Measurements from ENCODE around the gene GARS1. TPM values are rescaled to one million over a fixed set of nuclear protein-coding genes. Genes with fewer than 3 reads are reported as not detected.

The GARS1 gene
- total and polyA plus RNA-seq, 8 donors: 34.0 to 191 (median 43.0) TPM

DNA sequence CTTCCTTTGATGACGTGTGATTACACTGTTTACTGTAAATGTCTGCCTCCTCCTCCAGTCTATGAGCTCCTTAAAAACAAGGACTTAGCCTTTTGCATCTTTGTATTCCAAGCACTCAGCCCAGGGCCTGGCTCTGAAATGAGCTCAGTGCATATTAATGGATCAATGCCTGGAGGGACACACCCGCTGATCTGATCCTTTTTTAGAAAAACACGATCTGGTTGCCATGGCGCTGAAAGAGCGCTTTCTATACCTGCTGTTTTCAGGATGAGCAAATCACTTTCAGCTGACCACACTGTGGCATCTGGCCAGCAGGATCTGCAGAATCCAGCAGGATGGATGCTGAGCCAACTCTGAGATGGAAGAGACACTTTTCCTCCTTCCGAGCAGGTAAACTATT lies 37.8 kb upstream of the GARS1 start:
- peak in 2 of 4 donors; percentile 72 to 80 for ATAC-seq

GRCh38 chr7:30557245-30557644 lies 37.4 kb upstream of the GARS1 start:
- ATAC-seq: no peak
- H3K27ac ChIP-seq: no peak overlapping the region

More for the DNA sequence above, 37.8 kb upstream of the GARS1 start:
- WGBS, 2 donors: 85 to 88% methylated on average over 6 of the region's 6 CpGs
- Histone ChIP-seq H3K36me3 (no peaks in the 10 kb centered on the region), H3K9me3 (no peaks in the 10 kb centered on the region), H3K27ac (no peak overlapping the region), H3K4me3 (no peak overlapping the region), H3K4me1 (no peaks in the 10 kb centered on the region), H3K27me3 (no peaks in the 10 kb centered on the region)
- peak in 2 of 6 donors; percentile 17 to 27 for DNase-seq
- TF ChIP-seq, protein P1, sequence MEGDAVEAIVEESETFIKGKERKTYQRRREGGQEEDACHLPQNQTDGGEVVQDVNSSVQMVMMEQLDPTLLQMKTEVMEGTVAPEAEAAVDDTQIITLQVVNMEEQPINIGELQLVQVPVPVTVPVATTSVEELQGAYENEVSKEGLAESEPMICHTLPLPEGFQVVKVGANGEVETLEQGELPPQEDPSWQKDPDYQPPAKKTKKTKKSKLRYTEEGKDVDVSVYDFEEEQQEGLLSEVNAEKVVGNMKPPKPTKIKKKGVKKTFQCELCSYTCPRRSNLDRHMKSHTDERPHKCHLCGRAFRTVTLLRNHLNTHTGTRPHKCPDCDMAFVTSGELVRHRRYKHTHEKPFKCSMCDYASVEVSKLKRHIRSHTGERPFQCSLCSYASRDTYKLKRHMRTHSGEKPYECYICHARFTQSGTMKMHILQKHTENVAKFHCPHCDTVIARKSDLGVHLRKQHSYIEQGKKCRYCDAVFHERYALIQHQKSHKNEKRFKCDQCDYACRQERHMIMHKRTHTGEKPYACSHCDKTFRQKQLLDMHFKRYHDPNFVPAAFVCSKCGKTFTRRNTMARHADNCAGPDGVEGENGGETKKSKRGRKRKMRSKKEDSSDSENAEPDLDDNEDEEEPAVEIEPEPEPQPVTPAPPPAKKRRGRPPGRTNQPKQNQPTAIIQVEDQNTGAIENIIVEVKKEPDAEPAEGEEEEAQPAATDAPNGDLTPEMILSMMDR (IDR thresholded peaks at IDR 0.05): no peak
- FAIRE-seq: no peak
- intact Hi-C loops (cut with DNase I): no loop called here

DNA sequence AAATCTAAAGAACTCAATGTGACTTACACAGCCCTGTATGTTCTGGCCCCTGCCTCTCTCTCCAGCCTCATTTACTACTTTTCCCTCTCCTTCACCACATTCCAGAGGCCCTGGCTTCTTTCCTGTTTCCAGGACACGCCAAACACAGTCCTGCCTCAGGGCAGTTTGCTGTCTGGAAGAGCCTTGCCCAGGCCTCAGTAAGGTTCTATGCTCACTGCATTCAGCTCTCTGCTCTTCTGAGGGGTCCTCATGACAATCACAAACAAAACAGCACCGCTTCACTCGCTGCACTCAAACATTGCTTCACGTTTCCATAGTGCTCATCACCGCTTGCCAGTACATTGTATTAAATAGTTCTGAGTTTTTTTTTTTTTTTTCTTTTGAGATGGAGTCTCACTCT lies 35.1 kb upstream of the GARS1 start:
- DNase-seq (no peak), ATAC-seq (no peak), FAIRE-seq (no peak)
- no peaks in the 10 kb centered on the region for H3K27me3 ChIP-seq
- H3K4me1 ChIP-seq: no peaks in the 10 kb centered on the region
- no peaks in the 10 kb centered on the region for H3K36me3 ChIP-seq
- TF ChIP-seq, protein P1 (IDR thresholded peaks at IDR 0.05): no peak
- H3K27ac ChIP-seq: no peak overlapping the region
- no peaks in the 10 kb centered on the region for H3K9me3 ChIP-seq
- no peak overlapping the region for H3K4me3 ChIP-seq
- 94 to 97% methylated on average over 5 of the region's 5 CpGs for WGBS, 2 donors
- intact Hi-C loops (cut with DNase I): loop anchor here in 2 of 3 donors (5.0 to 10.0 kb wide), 2 partner anchors 282 to 395 kb away; no protein-coding TSS in a partner anchor

More at GRCh38 chr7:30557245-30557644, 37.4 kb upstream of the GARS1 start:
- FAIRE-seq (no peak), DNase-seq (no peak)
- Histone ChIP-seq H3K36me3 (no peaks in the 10 kb centered on the region), H3K9me3 (no peaks in the 10 kb centered on the region), H3K4me1 (no peaks in the 10 kb centered on the region), H3K4me3 (no peak overlapping the region), H3K27me3 (no peaks in the 10 kb centered on the region)
- intact Hi-C loops (cut with DNase I): no loop called here
- TF ChIP-seq, protein P1 (IDR thresholded peaks at IDR 0.05): no peak
- WGBS, 2 donors: 85 to 94% methylated on average over 1 of the region's 1 CpG

GRCh38 chr7:30561389-30561788 lies 33.3 kb upstream of the GARS1 start:
- H3K4me1 ChIP-seq: no peaks in the 10 kb centered on the region
- no peaks in the 10 kb centered on the region for H3K36me3 ChIP-seq
- intact Hi-C loops (cut with DNase I): loop anchor here in 2 of 3 donors (5.0 to 10.0 kb wide), 2 partner anchors 284 to 397 kb away; no protein-coding TSS in a partner anchor
- WGBS, 2 donors: 91 to 99% methylated on average over 6 of the region's 6 CpGs
- ATAC-seq: no peak
- TF ChIP-seq, protein P1 (IDR thresholded peaks at IDR 0.05): no peak
- H3K9me3 ChIP-seq: no peaks in the 10 kb centered on the region
- FAIRE-seq: no peak
- no peak overlapping the region for H3K4me3 ChIP-seq
- no peak for DNase-seq
- H3K27me3 ChIP-seq: no peaks in the 10 kb centered on the region
- H3K27ac ChIP-seq: no peak overlapping the region

DNA sequence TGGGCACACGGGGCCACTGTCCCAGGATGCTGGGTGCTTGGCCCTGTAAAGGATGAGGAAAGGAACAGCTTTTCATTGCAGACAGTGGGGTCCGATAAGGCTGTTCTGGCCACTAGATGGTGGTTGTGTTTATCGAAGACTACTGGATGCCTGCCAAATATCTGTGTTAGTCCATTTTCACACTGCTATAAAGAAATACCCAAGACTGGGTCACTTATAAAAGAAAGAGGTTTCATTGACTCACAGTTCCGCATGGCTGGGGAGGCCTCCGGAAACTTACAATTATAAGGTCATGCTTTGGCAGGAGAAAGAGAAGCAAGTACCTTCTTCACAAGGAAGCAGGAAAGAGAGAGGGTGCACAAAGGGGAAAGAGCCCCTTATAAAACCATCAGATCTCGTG lies 32.2 kb upstream of the GARS1 start:
- H3K4me3 ChIP-seq: no peak overlapping the region
- no peaks in the 10 kb centered on the region for H3K4me1 ChIP-seq
- H3K27ac ChIP-seq: peak overlapping the region in 1 of 4 donors; percentile 3
- FAIRE-seq (no peak), DNase-seq (no peak), ATAC-seq (no peak)
- TF ChIP-seq, protein P1 (IDR thresholded peaks at IDR 0.05): no peak
- H3K9me3 ChIP-seq: no peaks in the 10 kb centered on the region
- intact Hi-C loops (cut with DNase I): loop anchor here in 2 of 3 donors (5.0 to 10.0 kb wide), 2 partner anchors 285 to 398 kb away; no protein-coding TSS in a partner anchor
- no peaks in the 10 kb centered on the region for H3K36me3 ChIP-seq
- no peaks in the 10 kb centered on the region for H3K27me3 ChIP-seq
- WGBS, 2 donors: 61 to 62% methylated on average over 6 of the region's 6 CpGs
